ENCODE data around the gene KRT34.

Gene KRT34

GRCh38 chr17:41333836-41334235 lies 48.3 kb downstream of the KRT34 start:
- no peak for DNase-seq (ENCODE audit: low read depth in 2 of 3, low spot score in 1 of 3)

- no peak for DNase-seq (ENCODE audit: low read depth in 2 of 3, low spot score in 1 of 3)
These were observed 49.0 kb downstream of the KRT34 start for GRCh38 chr17:41333098-41333497.

GRCh38 chr17:41332239-41332638 lies 49.9 kb downstream of the KRT34 start:
- no peak for DNase-seq (ENCODE audit: low read depth in 2 of 3, low spot score in 1 of 3)

- no peak for DNase-seq (ENCODE audit: low read depth in 2 of 3, low spot score in 1 of 3)
These were observed 50.5 kb downstream of the KRT34 start for GRCh38 chr17:41331606-41332005.

- no peak for DNase-seq (ENCODE audit: low read depth in 2 of 3, low spot score in 1 of 3)
These were observed 52.7 kb downstream of the KRT34 start for GRCh38 chr17:41329279-41329948.

- no peak for DNase-seq (ENCODE audit: low read depth in 2 of 3, low spot score in 1 of 3)
These were observed 53.9 kb downstream of the KRT34 start for GRCh38 chr17:41328207-41328606.
